Natural killer cell (primary cell): ENCODE data around the gene VEZT. TPM values are rescaled to one million over a fixed set of nuclear protein-coding genes. Genes with fewer than 3 reads are reported as not detected.

Experiments used
- ATAC-seq, 3 donors: fragments of 150-1000 bp in 2 of 3; fragments of 200-7000 bp in 1 of 3; cut with Tn5 transposase; 1 replicate in 1 of 3; 2 replicates in 2 of 3; pipeline ENCODE4 v1.10.0; 2021; ENCODE audit warnings: mild to moderate bottlenecking in 2 of 3, moderate library complexity in 2 of 3
- DNase-seq, 2 donors: peaks; one replicate each; pipeline versions ENCODE4 v3.0.0 to v3.0.0-alpha.2; 2013 to 2021; ENCODE audit warnings: mixed read lengths in 1 of 2
- H3K27ac ChIP-seq: one replicate; pipeline ENCODE4 v1.5.1; 2013; ENCODE audit warnings: mild to moderate bottlenecking, low read length
- H3K27me3 ChIP-seq: one replicate; pipeline ENCODE4 v1.6.1; 2013; ENCODE audit warnings: low read length; ENCODE audit not compliant: control insufficient read depth, insufficient read depth
- H3K36me3 ChIP-seq: one replicate; pipeline ENCODE4 v1.6.1; 2013; ENCODE audit warnings: low read length; ENCODE audit not compliant: control insufficient read depth, insufficient read depth
- H3K4me1 ChIP-seq: one replicate; pipeline ENCODE4 v1.6.1; 2013; ENCODE audit warnings: low read length; ENCODE audit not compliant: control insufficient read depth, insufficient read depth
- H3K4me3 ChIP-seq: one replicate; pipeline ENCODE4 v1.5.1; 2013; ENCODE audit warnings: low read length
- H3K9me3 ChIP-seq: one replicate; pipeline ENCODE4 v1.6.1; 2013; ENCODE audit warnings: low read length; ENCODE audit not compliant: control insufficient read depth, insufficient read depth
- H3K27ac Mint-ChIP-seq, 2 donors: one replicate each; pipeline ENCODE4 v1.8.0; 2022; ENCODE audit warnings: mild to moderate bottlenecking in 2 of 2, mixed read lengths in 2 of 2, moderate library complexity in 1 of 2
- H3K27me3 Mint-ChIP-seq, 2 donors: one replicate each; pipeline ENCODE4 v1.8.0; 2022; ENCODE audit warnings: low read depth in 2 of 2, mixed read lengths in 2 of 2
- H3K36me3 Mint-ChIP-seq: one replicate; pipeline ENCODE4 v1.8.0; 2022; ENCODE audit warnings: mixed read lengths
- H3K4me1 Mint-ChIP-seq, 2 donors: one replicate each; pipeline ENCODE4 v1.8.0; 2022; ENCODE audit warnings: mixed read lengths in 2 of 2
- H3K4me3 Mint-ChIP-seq: one replicate; pipeline ENCODE4 v1.8.0; 2022; ENCODE audit warnings: mild to moderate bottlenecking, moderate library complexity, mixed read lengths
- H3K9me3 Mint-ChIP-seq, 2 donors: one replicate each; pipeline ENCODE4 v1.8.0; 2022; ENCODE audit warnings: mixed read lengths in 2 of 2
- WGBS: methylation state at CpG from one replicate; pipeline ENCODE4 v1.1.7; 2013; ENCODE audit warnings: missing lambda C conversion rate; ENCODE audit not compliant: insufficient coverage; 5-methylcytosine and 5-hydroxymethylcytosine counted together
- intact Hi-C: fragments of 100-400 bp; cut with micrococcal nuclease; formaldehyde crosslinking; loops from one replicate; pipeline ENCODE4 v1.14.2; 2022
- total RNA-seq, 4 donors: library from RNA; stranded (reverse); fragments of 120-200 nt in 1 of 4; gene quantifications; one replicate each; pipeline versions ENCODE4 v1.2.3 to v1.2.4, GENCODE V29; 2013 to 2022
- TF ChIP-seq, protein P1 (sequence below): fragments of 200-600 bp; IDR thresholded peaks from one replicate; pipeline ENCODE4 v1.8.0; 2022; ENCODE audit warnings: antibody characterized with exemption

The VEZT gene
- total RNA-seq, 3 donors from 2014 or later (not counting 1 experiment from before 2014, with no cell fraction given) = 32.7 to 37.0 (median 35.1) TPM

DNA sequence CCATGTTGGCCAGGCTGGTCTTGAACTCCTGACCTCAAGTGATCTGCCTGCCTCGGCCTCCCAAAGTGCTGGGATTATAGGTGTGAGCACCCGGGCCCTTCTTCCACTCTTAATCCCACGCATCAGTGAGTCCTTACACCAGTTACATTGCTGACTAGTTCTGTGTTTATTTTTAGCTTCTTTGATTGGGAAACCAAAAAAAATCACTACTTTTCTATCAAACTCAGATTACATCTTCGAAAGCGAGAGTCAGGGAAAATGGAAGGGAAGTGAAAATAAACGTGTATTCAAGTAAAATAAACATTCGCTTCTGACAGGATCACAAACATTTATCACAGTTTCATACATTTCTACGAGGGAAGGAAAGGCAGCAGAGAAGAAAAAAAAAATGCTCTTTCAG lies 32.5 kb upstream of the VEZT start:
- no peaks in the 10 kb centered on the region for H3K9me3 Mint-ChIP-seq
- intact Hi-C loops = no loop called here
- no peak overlapping the region for H3K27ac ChIP-seq

DNA sequence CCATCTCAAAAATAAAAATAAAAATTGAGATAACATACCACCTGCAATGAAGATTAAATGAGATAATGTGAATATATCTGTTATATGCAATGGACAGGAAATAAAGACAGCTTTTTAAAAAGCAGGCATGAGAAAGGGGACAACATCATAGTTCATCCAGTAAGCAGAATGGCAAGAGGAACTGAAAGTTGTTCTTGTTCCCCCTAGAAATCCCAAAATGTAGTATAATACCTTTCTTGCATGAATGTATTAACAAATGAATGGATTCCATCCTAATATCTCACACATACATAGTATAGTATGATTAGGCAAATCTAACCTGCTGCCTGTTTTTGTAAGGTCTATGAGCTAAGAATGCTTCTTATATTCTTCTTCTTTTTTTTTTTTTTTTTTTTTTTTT lies 31.8 kb upstream of the VEZT start:
- Histone ChIP-seq H3K9me3 (no peaks in the 10 kb centered on the region), H3K27me3 (no peaks in the 10 kb centered on the region), H3K27ac (no peak overlapping the region), H3K36me3 (no peaks in the 10 kb centered on the region), H3K4me1 (no peaks in the 10 kb centered on the region), H3K4me3 (no peak overlapping the region)
- no peak overlapping the region for H3K4me3 Mint-ChIP-seq
- TF ChIP-seq, protein P1, sequence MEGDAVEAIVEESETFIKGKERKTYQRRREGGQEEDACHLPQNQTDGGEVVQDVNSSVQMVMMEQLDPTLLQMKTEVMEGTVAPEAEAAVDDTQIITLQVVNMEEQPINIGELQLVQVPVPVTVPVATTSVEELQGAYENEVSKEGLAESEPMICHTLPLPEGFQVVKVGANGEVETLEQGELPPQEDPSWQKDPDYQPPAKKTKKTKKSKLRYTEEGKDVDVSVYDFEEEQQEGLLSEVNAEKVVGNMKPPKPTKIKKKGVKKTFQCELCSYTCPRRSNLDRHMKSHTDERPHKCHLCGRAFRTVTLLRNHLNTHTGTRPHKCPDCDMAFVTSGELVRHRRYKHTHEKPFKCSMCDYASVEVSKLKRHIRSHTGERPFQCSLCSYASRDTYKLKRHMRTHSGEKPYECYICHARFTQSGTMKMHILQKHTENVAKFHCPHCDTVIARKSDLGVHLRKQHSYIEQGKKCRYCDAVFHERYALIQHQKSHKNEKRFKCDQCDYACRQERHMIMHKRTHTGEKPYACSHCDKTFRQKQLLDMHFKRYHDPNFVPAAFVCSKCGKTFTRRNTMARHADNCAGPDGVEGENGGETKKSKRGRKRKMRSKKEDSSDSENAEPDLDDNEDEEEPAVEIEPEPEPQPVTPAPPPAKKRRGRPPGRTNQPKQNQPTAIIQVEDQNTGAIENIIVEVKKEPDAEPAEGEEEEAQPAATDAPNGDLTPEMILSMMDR = no peak
- no peaks in the 10 kb centered on the region for H3K27me3 Mint-ChIP-seq
- ATAC-seq = no peak
- no peak overlapping the region for H3K27ac Mint-ChIP-seq
- H3K4me1 Mint-ChIP-seq = no peaks in the 10 kb centered on the region
- H3K36me3 Mint-ChIP-seq = no peaks in the 10 kb centered on the region
- DNase-seq = no peak
- intact Hi-C loops = no loop called here
- no peaks in the 10 kb centered on the region for H3K9me3 Mint-ChIP-seq

More for the DNA sequence above, 32.5 kb upstream of the VEZT start:
- H3K36me3 Mint-ChIP-seq = no peaks in the 10 kb centered on the region
- H3K4me1 Mint-ChIP-seq = no peaks in the 10 kb centered on the region
- no peak overlapping the region for H3K27ac Mint-ChIP-seq
- 94% methylated on average over 3 of the region's 8 CpGs for WGBS
- TF ChIP-seq, protein P1 = no peak
- DNase-seq = no peak
- H3K4me1 ChIP-seq = no peaks in the 10 kb centered on the region
- no peaks in the 10 kb centered on the region for H3K27me3 ChIP-seq
- H3K9me3 ChIP-seq = no peaks in the 10 kb centered on the region
- no peaks in the 10 kb centered on the region for H3K27me3 Mint-ChIP-seq
- H3K4me3 ChIP-seq = no peak overlapping the region
- H3K4me3 Mint-ChIP-seq = no peak overlapping the region
- no peaks in the 10 kb centered on the region for H3K36me3 ChIP-seq
- no peak for ATAC-seq

DNA sequence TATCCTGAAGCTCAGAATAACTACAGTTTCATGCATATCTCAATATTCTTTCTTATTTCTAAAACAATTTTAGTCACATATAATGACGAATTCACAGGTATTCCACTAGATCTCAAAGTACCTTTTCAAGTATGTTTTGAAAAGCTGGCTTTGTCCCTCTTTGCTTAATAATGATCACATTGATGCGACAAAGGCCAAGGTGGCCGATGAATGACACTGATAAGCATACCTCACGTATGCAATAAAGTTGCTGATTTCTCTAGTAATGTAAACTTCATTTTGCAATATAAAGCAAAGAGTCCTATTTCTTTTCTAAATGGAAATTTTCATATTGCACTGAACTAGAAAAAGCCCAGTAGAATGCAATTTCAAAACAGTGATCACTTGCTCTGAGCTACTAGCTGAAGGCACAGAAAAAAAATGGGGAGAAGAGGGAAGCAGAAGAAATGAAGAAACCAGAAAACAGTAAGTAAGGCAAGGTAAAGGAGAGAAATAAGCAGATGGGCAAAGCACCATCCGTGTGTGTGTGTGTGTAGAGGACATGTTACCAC lies 29.7 kb upstream of the VEZT start:
- Mint-ChIP-seq H3K27me3 (peaks cover 0 to 3% of the 10 kb centered on the region in 2 donors), H3K4me1 (no peaks in the 10 kb centered on the region), H3K27ac (no peak overlapping the region), H3K4me3 (no peak overlapping the region), H3K36me3 (no peaks in the 10 kb centered on the region), H3K9me3 (no peaks in the 10 kb centered on the region)
- DNase-seq (no peak), ATAC-seq (no peak)
- 82% methylated on average over 5 of the region's 5 CpGs for WGBS
- intact Hi-C loops = no loop called here
- Histone ChIP-seq H3K27ac (no peak overlapping the region), H3K27me3 (no peaks in the 10 kb centered on the region), H3K9me3 (no peaks in the 10 kb centered on the region), H3K4me3 (no peak overlapping the region), H3K4me1 (no peaks in the 10 kb centered on the region), H3K36me3 (no peaks in the 10 kb centered on the region)
- TF ChIP-seq, protein P1 = no peak

DNA sequence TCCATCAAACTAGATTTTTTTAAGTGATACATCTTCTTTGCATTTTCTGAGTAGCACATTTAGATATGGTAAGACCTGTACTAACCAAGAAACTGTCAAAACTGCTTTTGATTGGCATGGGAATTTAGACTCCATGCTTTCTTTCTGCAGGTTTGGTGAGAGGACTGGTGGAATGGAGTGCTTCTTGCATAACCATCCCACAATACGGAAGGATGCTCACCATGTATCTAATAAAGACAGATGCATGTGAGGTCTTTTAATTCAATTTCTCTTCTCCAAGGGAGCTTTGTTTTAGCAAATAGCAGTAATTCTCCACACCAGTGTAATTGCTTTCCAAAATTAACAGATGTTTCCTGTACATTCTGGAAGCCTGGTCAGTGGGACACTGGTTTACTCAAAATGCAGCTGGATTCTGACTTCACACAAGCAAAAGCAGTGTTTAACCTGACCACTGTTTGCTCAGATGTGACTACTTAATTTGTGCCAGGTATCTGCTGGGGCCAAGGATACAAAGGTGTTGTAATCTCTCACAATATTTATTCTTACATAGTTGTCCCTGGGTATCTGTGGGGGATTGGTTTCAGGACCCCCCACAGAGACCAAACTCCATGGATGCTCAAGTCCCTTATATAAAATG lies 26.4 kb upstream of the VEZT start:
- H3K36me3 ChIP-seq = no peaks in the 10 kb centered on the region
- ATAC-seq (no peak), DNase-seq (no peak)
- WGBS = 78% methylated on average over 1 of the region's 1 CpG
- no peaks in the 10 kb centered on the region for H3K9me3 Mint-ChIP-seq
- H3K4me1 Mint-ChIP-seq = no peaks in the 10 kb centered on the region
- peaks cover 0 to 3% of the 10 kb centered on the region in 2 donors for H3K27me3 Mint-ChIP-seq
- no peak overlapping the region for H3K4me3 Mint-ChIP-seq
- TF ChIP-seq, protein P1 = no peak
- H3K9me3 ChIP-seq = no peaks in the 10 kb centered on the region
- no peak overlapping the region for H3K4me3 ChIP-seq
- intact Hi-C loops = no loop called here
- no peaks in the 10 kb centered on the region for H3K36me3 Mint-ChIP-seq
- no peaks in the 10 kb centered on the region for H3K27me3 ChIP-seq
- H3K27ac Mint-ChIP-seq = no peak overlapping the region
- H3K4me1 ChIP-seq = no peaks in the 10 kb centered on the region
- no peak overlapping the region for H3K27ac ChIP-seq
